Naive thymus-derived CD8-positive, alpha-beta T cell (primary cell): Measurements from ENCODE around the gene KLHL29. TPM values are rescaled to one million over a fixed set of nuclear protein-coding genes. Genes with fewer than 3 reads are reported as not detected.

Experiments
- ATAC-seq, 2 donors: fragments of 150-1000 bp; cut with Tn5 transposase in 1 of 2; sonication (Bioruptor Pico), chemical (Tn5 transposase) in 1 of 2; 1 replicate in 1 of 2; 2 replicates in 1 of 2; pipeline ENCODE4 v1.10.0; 2021; ENCODE audit warnings: mild to moderate bottlenecking in 2 of 2, moderate library complexity in 2 of 2
- POLR2A ChIA-PET: fragments of 350-600 bp; sonication (Branson Sonifier 250); formaldehyde crosslinking; loops from one replicate; lab custom pipeline; 2021; ENCODE audit warnings: antibody characterized with exemption; lab: Charles Lee
- DNase-seq, 10 donors: peaks; one replicate each; pipeline versions ENCODE4 v3.0.0 to v3.0.0-alpha.2; 2020 to 2022
- H3K27ac Mint-ChIP-seq, 10 donors: one replicate each; pipeline ENCODE4 v1.8.0; 2020 to 2022; ENCODE audit warnings: mild to moderate bottlenecking in 10 of 10, mixed read lengths in 10 of 10, moderate library complexity in 4 of 10, inconsistent platforms in 1 of 10
- H3K27me3 Mint-ChIP-seq, 5 donors: one replicate each; pipeline ENCODE4 v1.8.0; 2021 to 2022; ENCODE audit warnings: mixed read lengths in 5 of 5
- H3K36me3 Mint-ChIP-seq, 3 donors: one replicate each; pipeline ENCODE4 v1.8.0; 2020 to 2022; ENCODE audit warnings: mixed read lengths in 3 of 3, mild to moderate bottlenecking in 2 of 3, inconsistent platforms in 1 of 3
- H3K4me1 Mint-ChIP-seq, 4 donors: one replicate each; pipeline ENCODE4 v1.8.0; 2021 to 2022; ENCODE audit warnings: mixed read lengths in 4 of 4
- H3K4me3 Mint-ChIP-seq, 10 donors: one replicate each; pipeline ENCODE4 v1.8.0; 2020 to 2022; ENCODE audit warnings: mild to moderate bottlenecking in 10 of 10, mixed read lengths in 10 of 10, moderate library complexity in 6 of 10, inconsistent platforms in 1 of 10
- H3K9me3 Mint-ChIP-seq, 9 donors: one replicate each; pipeline ENCODE4 v1.8.0; 2020 to 2022; ENCODE audit warnings: mixed read lengths in 9 of 9, mild to moderate bottlenecking in 3 of 9, inconsistent platforms in 1 of 9, moderate library complexity in 1 of 9
- polyA plus RNA-seq, 3 donors: library from polyadenylated mRNA; unstranded; fragments of 300-500 nt; fragmentation: Illumina TruSeq; gene quantifications; one replicate each; pipeline ENCODE4 v1.2.3, GENCODE V29; 2021
- total RNA-seq, 8 experiments: library from RNA in 2 of 8; stranded (reverse) in 2 of 8; gene quantifications; one replicate each; pipeline ENCODE4 v1.2.3 and lab custom pipeline; 2021 to 2026

Gene KLHL29
- total and polyA plus RNA-seq, 5 experiments from 2014 or later, result 0.02 to 1.7 (median 0.14) TPM

DNA sequence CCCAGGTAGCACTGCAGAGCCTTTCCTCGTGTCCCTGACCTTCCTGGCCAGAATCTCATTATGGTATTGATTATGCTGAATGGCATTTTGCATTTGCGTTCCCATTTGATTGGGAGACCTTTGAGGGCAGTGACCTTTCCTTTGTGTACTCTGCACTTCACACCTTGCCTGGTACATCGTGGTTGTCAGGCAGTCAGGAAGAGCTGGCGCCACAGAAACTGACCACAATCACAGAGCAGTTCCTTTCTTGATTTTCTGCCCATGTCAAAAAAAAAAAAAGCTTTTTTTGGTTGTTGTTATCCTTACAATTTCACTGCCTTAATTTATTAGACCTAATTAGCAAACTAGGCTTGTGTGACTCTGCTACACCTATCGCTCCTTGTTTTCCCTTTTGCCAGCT lies 8.9 kb upstream of the KLHL29 start:
- Mint-ChIP-seq H3K27ac (peak overlapping the region in 1 of 10 donors; percentile 9), H3K4me1 (peaks cover 7 to 11% (median 10%) of the 10 kb centered on the region in 4 donors), H3K4me3 (no peak overlapping the region), H3K27me3 (peaks cover 4 to 12% (median 4%) of the 10 kb centered on the region in 5 donors), H3K9me3 (no peaks in the 10 kb centered on the region), H3K36me3 (no peaks in the 10 kb centered on the region)
- DNase-seq (no peak), ATAC-seq (no peak)
- POLR2A ChIA-PET, result interaction anchor here (1.7 kb wide), 1 partner anchor 8 kb away, joined by 3 read pairs; the partner anchor contains the start of gene KLHL29

DNA sequence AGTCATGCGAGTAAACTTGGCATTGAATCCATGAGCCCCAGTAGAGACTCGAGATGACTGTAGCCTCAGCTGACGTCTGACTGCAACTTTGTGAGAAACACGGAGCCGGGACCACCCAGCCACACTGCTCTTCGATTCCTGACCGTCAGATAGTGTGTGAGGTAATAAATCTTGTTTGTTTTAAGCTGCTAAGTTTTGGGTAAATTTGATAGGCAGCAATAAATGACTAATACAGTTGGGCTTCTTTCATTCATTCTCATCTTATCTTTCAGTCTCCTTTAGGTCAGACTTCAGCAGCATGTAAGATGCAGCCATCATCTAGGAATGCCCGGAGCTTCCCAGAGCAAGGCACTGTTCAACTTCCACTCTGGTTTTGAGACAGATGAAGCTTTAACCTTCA lies 8.0 kb upstream of the KLHL29 start:
- Mint-ChIP-seq H3K27me3 (peaks cover 4 to 12% (median 6%) of the 10 kb centered on the region in 5 donors), H3K4me1 (peaks cover 9 to 18% (median 17%) of the 10 kb centered on the region in 4 donors), H3K36me3 (no peaks in the 10 kb centered on the region), H3K27ac (peak overlapping the region in 1 of 10 donors; percentile 61), H3K9me3 (no peaks in the 10 kb centered on the region), H3K4me3 (no peak overlapping the region)
- DNase-seq, result no peak
- ATAC-seq, result no peak
- POLR2A ChIA-PET, result no interaction called here

- POLR2A ChIA-PET, result no interaction called here
- DNase-seq (no peak), ATAC-seq (no peak)
- H3K27me3 Mint-ChIP-seq, result peaks cover 4 to 12% (median 7%) of the 10 kb centered on the region in 5 donors
- peaks cover 9 to 18% (median 17%) of the 10 kb centered on the region in 4 donors for H3K4me1 Mint-ChIP-seq
- no peak overlapping the region for H3K27ac Mint-ChIP-seq
- no peak overlapping the region for H3K4me3 Mint-ChIP-seq
- no peaks in the 10 kb centered on the region for H3K36me3 Mint-ChIP-seq
- no peaks in the 10 kb centered on the region for H3K9me3 Mint-ChIP-seq
Observed at GRCh38 chr2:23377771-23378170, 7.2 kb upstream of the KLHL29 start.

DNA sequence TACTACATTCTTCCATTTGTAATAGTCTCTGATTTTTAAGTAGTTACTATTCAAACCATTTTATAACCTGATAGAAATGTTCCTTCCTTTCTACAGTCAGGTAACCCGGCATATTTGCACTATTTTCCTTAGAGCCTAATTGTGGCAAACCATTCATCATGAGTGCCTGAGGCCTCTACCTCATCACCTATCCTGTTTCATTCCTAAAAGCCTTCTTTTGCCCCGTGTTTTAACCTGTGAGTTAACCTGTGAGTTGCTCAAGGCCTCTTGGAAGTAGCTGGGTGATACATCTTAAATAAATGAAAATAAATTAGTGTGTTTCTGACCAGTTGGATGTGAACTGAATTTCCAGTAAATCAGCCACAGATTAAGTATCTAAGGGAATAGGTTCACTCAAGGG lies 6.5 kb upstream of the KLHL29 start:
- H3K27me3 Mint-ChIP-seq, result peaks cover 4 to 12% (median 9%) of the 10 kb centered on the region in 5 donors
- H3K9me3 Mint-ChIP-seq, result no peaks in the 10 kb centered on the region
- DNase-seq (no peak), ATAC-seq (no peak)
- no peak overlapping the region for H3K27ac Mint-ChIP-seq
- POLR2A ChIA-PET, result no interaction called here
- no peaks in the 10 kb centered on the region for H3K36me3 Mint-ChIP-seq
- no peak overlapping the region for H3K4me3 Mint-ChIP-seq
- H3K4me1 Mint-ChIP-seq, result peaks cover 9 to 18% (median 17%) of the 10 kb centered on the region in 4 donors

DNA sequence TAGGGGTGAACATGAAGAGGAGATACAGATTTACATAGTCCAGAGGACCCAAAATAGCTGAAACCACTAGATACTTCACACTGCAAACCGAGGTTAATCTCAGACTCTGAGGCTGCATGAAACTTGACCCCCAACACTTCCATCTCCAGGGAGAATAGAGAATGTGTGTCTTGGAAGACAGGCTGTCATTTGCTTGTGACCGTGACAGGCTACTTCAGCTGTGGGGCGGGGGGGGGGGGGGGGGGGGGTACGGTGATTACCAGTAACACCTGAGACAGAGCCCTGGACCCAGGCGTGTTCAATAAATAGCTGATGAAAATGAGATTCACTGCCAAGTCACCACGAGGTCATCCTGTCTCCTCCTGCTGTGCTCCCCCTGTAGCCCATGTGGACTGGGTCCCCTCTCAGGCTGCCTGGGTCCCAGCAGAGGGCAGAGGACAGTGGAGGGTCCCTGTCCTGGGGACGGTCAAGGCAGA lies 5.7 kb upstream of the KLHL29 start:
- H3K36me3 Mint-ChIP-seq, result peaks cover 0 to 2% (median 0%) of the 10 kb centered on the region in 3 donors
- ATAC-seq, result no peak
- peaks cover 5 to 17% (median 11%) of the 10 kb centered on the region in 5 donors for H3K27me3 Mint-ChIP-seq
- H3K4me3 Mint-ChIP-seq, result no peak overlapping the region
- peaks cover 10 to 21% (median 19%) of the 10 kb centered on the region in 4 donors for H3K4me1 Mint-ChIP-seq
- H3K9me3 Mint-ChIP-seq, result no peaks in the 10 kb centered on the region
- DNase-seq, result no peak
- POLR2A ChIA-PET, result interaction anchor here (1.0 kb wide), 1 partner anchor 16 kb away, joined by 3 read pairs; no protein-coding TSS in a partner anchor
- peak overlapping the region in 1 of 10 donors; percentile 43 for H3K27ac Mint-ChIP-seq

DNA sequence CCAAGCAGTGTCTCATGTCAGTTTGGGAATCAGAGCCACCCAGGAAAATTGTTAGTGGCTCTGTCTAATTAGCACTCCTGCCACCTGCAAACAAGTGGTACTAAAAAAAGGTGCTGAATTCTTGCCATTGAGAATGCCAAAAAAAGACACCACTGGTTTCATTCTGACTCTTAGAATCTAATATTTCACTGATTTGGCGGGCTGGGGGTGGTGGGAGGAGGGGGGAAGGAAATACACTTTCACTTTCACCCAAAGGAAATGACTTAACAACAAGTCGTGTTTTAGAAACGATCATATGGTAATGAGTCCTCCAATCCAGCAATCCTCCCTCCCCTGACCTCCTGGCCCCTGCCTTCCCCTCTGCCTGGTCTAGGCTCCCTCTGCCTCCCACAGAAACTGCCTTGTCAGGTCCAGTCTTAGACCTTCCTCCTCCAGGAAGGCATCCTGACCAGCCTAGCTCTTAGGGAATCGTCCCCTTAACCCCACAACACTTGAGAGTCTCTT lies 4.4 kb upstream of the KLHL29 start:
- H3K36me3 Mint-ChIP-seq, result peaks cover 0 to 3% (median 0%) of the 10 kb centered on the region in 3 donors
- POLR2A ChIA-PET, result interaction anchor here (0.6 kb wide), 1 partner anchor 1406 kb away, joined by 4 read pairs; no protein-coding TSS in a partner anchor
- ATAC-seq (peak; percentile 26 to 54), DNase-seq (peak in 3 of 10 donors; percentile 18 to 47 (median 38))
- peak overlapping the region; percentile 70 to 91 (median 80) for H3K4me3 Mint-ChIP-seq
- H3K27me3 Mint-ChIP-seq, result peaks cover 8 to 21% (median 13%) of the 10 kb centered on the region in 5 donors
- H3K9me3 Mint-ChIP-seq, result no peaks in the 10 kb centered on the region
- peak overlapping the region; percentile 68 to 97 (median 92) for H3K27ac Mint-ChIP-seq
- peaks cover 12 to 24% (median 22%) of the 10 kb centered on the region in 4 donors for H3K4me1 Mint-ChIP-seq

GRCh38 chr2:23381084-23381483 lies 3.9 kb upstream of the KLHL29 start:
- DNase-seq (peak in 3 of 10 donors; percentile 18 to 38 (median 31)), ATAC-seq (peak in 1 of 2 donors; percentile 37)
- POLR2A ChIA-PET, result interaction anchor here (0.6 kb wide), 1 partner anchor 1405 kb away, joined by 4 read pairs; no protein-coding TSS in a partner anchor
- Mint-ChIP-seq H3K27ac (peak overlapping the region; percentile 68 to 97 (median 92)), H3K36me3 (peaks cover 0 to 3% (median 0%) of the 10 kb centered on the region in 3 donors), H3K4me3 (peak overlapping the region; percentile 70 to 91 (median 80)), H3K27me3 (peaks cover 8 to 24% (median 13%) of the 10 kb centered on the region in 5 donors), H3K4me1 (peaks cover 12 to 26% (median 23%) of the 10 kb centered on the region in 4 donors), H3K9me3 (no peaks in the 10 kb centered on the region)

DNA sequence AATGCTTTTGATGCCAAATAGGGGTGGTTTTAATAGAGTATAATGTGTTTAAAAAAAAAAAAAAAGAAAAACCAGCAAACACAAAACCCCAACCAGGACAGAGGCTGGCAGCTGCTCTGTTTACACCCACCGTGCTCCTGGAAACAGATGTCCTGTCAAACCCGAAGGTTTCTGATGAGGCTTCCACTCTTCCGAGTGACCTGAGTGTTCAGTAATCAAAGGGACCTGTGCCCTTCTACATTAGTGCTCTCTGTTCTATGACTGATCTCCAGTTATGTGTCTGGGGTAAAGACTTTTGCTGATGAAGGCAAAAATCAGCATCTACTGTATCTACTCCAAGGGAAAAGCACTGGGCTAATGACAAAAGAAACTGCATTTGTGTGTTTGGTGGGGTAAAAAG lies 3.5 kb upstream of the KLHL29 start:
- POLR2A ChIA-PET, result no interaction called here
- H3K9me3 Mint-ChIP-seq, result no peaks in the 10 kb centered on the region
- peak overlapping the region in 5 of 10 donors; percentile 15 to 88 (median 80) for H3K4me3 Mint-ChIP-seq
- DNase-seq, result no peak
- H3K27ac Mint-ChIP-seq, result peak overlapping the region in 6 of 10 donors; percentile 81 to 95 (median 91)
- ATAC-seq, result no peak
- peaks cover 16 to 30% (median 26%) of the 10 kb centered on the region in 4 donors for H3K4me1 Mint-ChIP-seq
- peaks cover 11 to 26% (median 15%) of the 10 kb centered on the region in 5 donors for H3K27me3 Mint-ChIP-seq
- peaks cover 0 to 6% (median 0%) of the 10 kb centered on the region in 3 donors for H3K36me3 Mint-ChIP-seq

- H3K4me3 Mint-ChIP-seq, result peak overlapping the region in 4 of 10 donors; percentile 0 to 42 (median 28)
- POLR2A ChIA-PET, result no interaction called here
- ATAC-seq, result no peak
- no peaks in the 10 kb centered on the region for H3K9me3 Mint-ChIP-seq
- no peak for DNase-seq
- peaks cover 16 to 32% (median 30%) of the 10 kb centered on the region in 4 donors for H3K4me1 Mint-ChIP-seq
- H3K36me3 Mint-ChIP-seq, result peaks cover 0 to 6% (median 0%) of the 10 kb centered on the region in 3 donors
- H3K27ac Mint-ChIP-seq, result peak overlapping the region in 1 of 10 donors; percentile 13
- peaks cover 17 to 33% (median 23%) of the 10 kb centered on the region in 5 donors for H3K27me3 Mint-ChIP-seq
Observed at GRCh38 chr2:23383100-23383499, 1.9 kb upstream of the KLHL29 start.

GRCh38 chr2:23385351-23385747 lies 370 bp downstream of the KLHL29 start:
- Mint-ChIP-seq H3K36me3 (peaks cover 0 to 6% (median 0%) of the 10 kb centered on the region in 3 donors), H3K27me3 (peaks cover 34 to 55% (median 43%) of the 10 kb centered on the region in 5 donors), H3K4me3 (peak overlapping the region in 7 of 10 donors; percentile 11 to 76 (median 30)), H3K27ac (no peak overlapping the region), H3K9me3 (no peaks in the 10 kb centered on the region), H3K4me1 (peaks cover 16 to 36% (median 30%) of the 10 kb centered on the region in 4 donors)
- ATAC-seq, result peak; percentile 58 to 61
- peak in 4 of 10 donors; percentile 15 to 37 (median 28) for DNase-seq
- POLR2A ChIA-PET, result no interaction called here

GRCh38 chr2:23385748-23386338 lies 864 bp downstream of the KLHL29 start:
- peak overlapping the region in 4 of 10 donors; percentile 11 to 71 (median 67) for H3K27ac Mint-ChIP-seq
- POLR2A ChIA-PET, result interaction anchor here (1.3 kb wide), 1 partner anchor 147 kb away, joined by 3 read pairs; no protein-coding TSS in a partner anchor
- ATAC-seq (peak; percentile 3 to 5), DNase-seq (no peak)
- peaks cover 0 to 6% (median 0%) of the 10 kb centered on the region in 3 donors for H3K36me3 Mint-ChIP-seq
- peak overlapping the region; percentile 71 to 96 (median 90) for H3K4me3 Mint-ChIP-seq
- H3K4me1 Mint-ChIP-seq, result peaks cover 13 to 31% (median 25%) of the 10 kb centered on the region in 4 donors
- peaks cover 35 to 60% (median 43%) of the 10 kb centered on the region in 5 donors for H3K27me3 Mint-ChIP-seq
- H3K9me3 Mint-ChIP-seq, result no peaks in the 10 kb centered on the region
